Raji (cell line): ENCODE results near the gene COG4.

Source experiments
- POLR2A ChIP-seq: IDR thresholded peaks from 2 replicates; pipeline ENCODE4 v1.6.1; 2011; ENCODE audit warnings: low read depth, low read length, control low read depth; ENCODE audit not compliant: insufficient read depth

COG4 gene

DNA sequence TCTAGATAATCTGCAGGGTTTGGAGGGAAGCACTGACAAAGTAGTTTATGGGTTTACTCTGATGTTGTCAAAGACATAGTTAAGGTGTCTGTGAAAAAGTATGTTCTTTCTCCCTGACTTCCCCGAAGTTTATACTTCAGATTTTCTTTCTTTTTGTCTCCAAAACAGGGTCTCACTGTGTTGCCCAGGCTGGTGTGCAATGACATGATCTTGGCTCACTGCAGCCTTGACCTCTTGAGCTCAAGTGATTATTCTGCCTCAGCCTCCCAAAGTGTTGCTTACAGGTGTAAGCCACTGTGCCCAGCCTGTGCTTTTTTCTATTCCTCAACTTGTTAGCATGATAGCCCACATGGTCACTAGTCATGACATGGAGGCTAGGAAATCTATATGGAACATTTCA is 21.2 kb upstream of the COG4 start:
- TF ChIP-seq POLR2A, result no peak

DNA sequence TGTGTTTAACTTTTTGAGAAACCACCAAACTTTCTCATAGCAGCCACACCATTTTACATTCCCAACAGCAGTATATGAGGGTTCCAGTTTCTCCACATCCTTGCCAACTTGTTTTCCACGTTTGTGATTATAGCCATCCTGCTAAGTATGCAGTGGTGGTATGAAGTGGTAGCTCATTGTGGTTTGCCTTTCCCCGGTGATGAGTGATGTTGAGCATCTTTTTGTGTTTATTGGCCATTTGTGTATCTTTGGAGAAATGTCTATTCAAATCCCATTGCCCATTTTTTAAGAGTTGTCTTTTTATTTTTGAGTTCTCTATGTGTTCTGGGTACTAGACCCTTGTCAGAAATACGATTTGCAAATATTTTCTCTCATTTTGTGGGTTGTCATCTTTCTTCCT is 17.6 kb upstream of the COG4 start:
- TF ChIP-seq POLR2A, result no peak

DNA sequence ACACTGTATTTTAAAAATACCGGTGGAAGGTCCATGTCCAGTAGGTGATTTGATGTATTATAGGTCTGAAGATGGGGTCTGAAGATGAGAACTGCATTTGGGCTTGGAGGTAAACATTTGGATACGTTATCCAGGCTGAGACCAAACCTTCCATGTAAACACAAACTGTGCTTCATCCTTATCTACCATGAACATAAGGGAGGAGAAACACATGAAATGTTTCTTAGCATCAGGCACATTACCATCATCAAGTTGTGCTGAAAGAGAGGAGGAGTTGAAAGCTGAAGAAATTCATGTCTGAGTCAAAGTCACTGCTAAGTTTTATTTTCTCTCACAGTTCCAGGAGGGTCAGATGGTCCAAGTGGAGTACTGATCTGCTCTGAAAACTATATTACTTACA is 11.6 kb upstream of the COG4 start:
- no peak for TF ChIP-seq POLR2A

DNA sequence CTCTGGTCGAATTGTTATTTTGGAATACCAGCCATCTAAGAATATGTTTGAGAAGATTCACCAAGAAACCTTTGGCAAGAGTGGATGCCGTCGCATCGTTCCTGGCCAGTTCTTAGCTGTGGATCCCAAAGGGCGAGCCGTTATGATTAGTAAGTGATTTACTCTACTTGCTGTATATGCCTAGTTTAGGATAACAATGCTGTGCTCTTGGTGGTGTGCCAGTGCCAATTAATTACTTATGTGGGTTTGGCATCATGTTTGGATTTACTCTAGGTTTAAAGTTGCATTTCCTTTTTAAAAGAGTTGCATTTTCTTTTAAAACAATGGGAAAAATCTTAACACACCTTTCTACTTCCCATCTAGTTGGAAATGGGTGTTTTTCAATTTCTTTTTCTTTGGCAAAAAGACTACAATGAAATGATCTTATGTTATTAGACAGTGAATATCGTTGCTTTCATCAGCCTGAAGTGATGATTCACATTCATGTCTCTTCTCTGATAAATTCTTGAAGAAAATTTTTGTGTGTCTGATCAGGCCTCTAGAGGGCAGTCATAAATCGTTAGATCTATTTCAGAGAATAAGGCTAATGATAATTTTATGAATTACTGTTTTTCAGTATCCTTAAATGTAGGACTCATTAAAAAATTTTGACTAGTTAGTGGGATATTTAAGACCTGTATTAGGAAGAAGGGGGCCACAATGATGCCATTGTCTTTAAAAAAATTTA is 5.9 kb upstream of the COG4 start:
- no peak for TF ChIP-seq POLR2A

DNA sequence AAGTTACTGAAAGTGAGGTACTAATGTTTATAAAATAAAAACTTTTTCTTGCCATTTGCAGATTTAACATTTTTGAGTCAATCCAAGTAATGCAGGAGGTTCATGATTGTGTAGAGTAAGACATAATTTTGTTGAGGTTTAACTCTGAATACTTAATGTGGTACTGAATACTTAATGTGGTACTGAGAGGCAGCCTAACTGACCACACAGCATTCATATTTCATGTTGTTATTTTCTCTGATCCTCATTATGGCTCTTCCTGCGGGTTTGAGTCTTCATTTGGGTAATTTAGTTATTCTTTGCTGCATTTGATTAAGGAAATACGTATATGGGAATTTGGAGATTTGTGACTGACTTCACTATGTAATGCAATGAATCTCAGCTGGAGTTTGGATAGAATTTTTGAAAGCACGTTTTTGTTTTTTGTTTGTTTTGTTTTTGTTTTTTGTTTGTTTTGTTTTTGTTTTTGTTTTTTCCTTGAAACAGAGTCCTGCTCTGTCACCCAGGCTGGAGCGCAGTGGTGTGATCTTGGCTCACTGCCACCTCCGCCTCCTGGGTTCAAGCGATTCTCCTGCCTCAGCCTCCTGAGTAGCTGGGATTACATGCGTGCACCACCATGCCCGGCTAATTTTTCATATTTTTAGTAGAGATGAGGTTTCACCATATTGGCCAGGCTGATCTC is 4.1 kb upstream of the COG4 start:
- TF ChIP-seq POLR2A, result no peak

DNA sequence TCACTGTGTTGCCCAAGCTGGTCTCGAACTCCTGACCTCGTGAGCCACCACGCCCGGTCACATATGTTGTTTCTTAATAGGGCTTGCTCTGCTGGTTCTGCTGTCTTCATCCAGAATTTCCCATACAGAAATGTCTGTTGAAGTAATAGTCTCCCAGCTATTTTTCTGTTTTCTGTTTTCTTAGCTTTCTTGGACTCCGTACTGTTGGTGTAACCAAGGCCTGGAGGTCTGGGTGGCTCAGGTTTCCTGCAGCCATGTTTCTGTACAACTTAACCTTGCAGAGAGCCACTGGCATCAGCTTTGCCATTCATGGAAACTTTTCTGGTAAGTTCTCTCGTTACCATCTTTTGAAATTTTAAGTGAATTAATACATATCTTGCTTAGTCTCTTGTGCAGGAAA is 3.0 kb upstream of the COG4 start:
- TF ChIP-seq POLR2A, result no peak

DNA sequence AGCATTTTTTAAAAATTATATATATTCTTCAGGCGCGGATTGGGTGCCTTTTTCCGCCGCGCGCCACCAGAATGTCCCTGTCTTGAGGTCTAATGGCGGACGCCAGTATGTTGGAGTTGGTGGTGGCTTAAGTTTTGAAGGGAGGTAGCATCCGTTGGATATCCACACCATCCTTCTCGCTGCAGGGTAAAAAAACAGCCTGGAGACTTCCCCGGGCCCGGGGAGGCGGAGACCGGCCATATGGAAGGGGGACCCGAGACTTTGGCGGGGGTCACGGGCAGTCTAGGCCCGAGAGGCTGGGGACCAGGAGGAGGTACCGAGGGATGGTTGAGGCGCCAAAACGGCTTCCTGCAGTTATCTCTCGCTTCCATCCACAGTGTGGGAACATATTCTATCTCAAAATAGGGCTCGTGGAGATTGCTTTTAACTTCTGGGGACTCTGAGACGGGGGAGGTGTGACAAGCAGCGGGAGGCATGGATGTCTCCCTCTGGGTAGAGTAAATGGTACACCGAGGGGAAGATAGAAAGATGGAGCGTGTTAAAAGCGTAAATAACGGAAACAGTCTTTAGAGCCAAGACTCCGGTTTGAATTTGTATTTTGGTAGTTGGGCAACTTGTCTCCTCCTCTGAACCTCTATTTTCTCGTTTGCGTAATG is 517 bp upstream of the COG4 start, which contains the start of gene SF3B3:
Gene SF3B3, plus strand, starts transcription at position 74 of the 656 bp plus-strand sequence. CDS start 2,841 bp downstream, outside the sequence.
- peak; percentile 73 for TF ChIP-seq POLR2A

DNA sequence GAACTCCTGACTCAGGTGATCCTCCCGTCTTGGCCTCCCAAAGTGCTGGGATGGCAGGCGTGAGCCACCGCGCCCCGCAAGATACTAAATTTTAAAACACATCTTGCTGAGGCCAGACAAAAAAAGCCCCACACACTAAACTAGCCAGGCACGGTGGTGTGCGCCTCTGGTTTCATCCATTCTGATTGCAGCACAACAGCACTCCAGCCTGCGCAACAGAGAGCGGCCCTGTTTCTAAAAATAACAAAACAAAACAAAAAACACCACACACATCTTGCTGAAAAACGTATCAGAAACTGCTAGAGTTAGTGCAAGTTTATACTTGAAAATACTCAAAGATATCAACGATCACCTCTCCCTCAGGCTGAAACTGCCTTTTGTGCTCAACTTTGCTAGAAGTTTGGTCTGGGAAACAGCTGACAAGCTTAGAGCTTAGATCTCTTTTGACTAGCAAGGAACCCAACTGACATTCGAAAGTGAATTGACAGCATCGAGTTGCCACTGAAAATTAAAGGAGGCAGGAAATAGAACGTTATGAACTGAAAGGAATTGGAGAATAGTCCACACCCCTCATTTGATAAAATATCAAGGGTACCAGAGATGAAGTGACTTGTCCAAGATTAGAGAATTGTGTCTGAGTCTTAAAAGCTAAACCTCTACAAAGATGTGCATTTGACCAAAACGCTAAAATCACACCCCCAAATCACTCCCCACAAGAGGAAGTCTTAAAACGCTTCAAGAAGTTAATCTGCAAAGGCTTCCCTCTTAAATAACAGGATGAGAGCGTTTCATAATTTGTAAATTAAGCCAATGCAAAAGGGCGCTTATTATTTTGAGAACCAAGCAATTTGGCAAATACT is 908 bp downstream of the COG4 start:
- no peak for TF ChIP-seq POLR2A

DNA sequence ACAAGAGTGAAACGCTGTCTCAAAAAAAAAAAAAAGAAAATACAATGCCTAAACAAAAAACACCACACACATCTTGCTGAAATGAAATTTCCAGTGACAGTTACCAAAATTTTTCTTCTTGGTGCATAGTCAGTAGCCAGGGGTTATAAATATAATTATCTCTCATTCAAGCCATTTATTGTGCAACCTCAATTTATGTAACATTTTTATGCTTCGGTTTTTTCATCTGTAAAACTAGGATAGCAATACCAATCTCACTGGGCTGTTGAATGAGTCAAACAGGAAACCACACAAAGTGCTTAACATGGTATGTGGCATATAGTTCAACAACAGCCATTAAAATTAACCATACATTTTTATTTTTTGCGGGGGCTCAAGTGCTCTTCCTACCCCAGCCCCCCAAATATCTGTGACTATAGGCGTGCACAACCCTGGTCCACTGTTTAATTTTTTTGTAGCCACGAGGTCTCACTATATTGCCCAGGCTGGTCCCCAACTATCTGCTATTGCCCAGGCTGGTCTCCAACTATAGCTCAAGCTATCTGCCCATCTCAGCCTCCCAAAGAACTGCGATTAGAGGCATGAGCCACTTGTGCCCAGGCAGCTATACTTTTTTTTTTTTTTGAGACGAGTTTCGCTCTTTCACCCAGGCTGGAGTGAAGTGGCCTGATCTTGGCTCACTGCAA is 2.6 kb downstream of the COG4 start:
- TF ChIP-seq POLR2A, result no peak

DNA sequence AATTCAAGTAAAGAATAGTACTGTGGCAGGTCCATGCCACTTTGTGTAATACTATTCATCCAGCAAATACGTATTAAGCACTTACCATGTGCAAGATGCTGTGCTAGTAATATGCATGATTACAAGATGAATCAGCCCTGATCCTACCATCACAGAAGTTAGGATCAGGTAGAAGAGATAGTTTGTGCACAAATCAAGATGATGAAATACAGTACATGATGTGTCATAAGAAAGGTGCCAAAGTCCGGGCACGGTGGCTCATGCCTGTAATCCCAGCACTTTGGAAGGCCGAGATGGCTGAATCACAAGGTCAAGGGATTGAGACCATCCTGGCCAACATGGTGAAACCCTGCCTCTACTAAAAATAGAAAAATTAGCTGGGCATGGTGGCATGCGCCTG is 10.9 kb downstream of the COG4 start:
- no peak for TF ChIP-seq POLR2A

DNA sequence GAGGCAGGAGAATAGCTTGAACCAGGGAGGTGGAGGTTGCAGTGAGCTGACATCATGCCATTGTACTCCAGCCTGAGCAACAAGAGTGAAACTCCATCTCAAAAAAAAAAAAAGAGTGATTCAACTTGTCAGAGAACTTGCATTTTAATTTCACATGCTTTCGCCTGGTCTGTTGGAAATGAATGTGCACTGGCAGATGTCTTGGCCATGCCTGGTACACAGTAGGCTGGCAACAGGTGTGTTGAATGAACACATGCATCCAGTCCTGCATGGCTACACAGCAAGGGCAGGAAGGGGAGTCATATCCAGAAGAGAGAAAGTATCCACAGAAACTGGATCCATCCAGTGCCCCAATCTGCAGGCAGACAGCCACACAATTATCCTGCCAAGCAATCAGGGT is 11.5 kb downstream of the COG4 start:
- TF ChIP-seq POLR2A, result no peak

DNA sequence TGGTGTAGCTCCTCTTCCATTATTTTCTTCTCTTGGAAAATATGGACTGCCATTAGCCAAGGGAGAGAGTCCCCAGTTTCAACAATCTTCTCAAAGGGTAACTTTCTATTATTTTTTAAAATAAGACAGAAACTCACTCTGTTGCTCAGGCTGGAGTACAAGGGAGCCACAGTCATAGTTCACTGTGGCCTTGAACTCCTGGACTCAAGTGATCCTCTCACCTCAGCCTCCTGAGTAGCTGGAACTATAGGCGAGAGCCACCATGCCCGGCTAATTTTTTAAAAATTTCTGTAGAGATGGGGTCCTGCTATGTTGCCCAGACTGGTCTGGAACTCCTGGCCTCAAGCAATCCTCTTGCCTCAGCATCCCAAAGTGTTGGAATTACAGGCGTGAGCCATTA is 13.1 kb downstream of the COG4 start:
- no peak for TF ChIP-seq POLR2A

DNA sequence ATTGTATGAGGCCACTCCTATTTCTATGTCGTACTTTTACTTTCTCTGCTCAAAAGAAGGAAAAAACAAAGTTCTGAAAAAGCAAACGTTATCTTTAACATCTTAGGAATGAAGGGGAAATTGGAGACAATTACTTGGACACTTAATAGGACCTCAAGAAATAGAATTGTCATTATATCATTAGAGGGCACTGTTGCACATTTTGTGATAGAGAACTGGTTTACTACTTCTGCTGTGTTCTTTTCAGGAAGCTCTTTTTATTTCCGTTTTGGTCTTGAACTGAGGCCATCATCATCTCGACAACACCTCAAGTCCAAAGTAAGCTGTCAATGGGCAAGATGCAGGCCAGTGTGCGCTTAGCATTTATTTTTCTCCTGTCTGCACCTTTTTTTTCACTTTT is 14.6 kb downstream of the COG4 start:
- TF ChIP-seq POLR2A, result no peak

DNA sequence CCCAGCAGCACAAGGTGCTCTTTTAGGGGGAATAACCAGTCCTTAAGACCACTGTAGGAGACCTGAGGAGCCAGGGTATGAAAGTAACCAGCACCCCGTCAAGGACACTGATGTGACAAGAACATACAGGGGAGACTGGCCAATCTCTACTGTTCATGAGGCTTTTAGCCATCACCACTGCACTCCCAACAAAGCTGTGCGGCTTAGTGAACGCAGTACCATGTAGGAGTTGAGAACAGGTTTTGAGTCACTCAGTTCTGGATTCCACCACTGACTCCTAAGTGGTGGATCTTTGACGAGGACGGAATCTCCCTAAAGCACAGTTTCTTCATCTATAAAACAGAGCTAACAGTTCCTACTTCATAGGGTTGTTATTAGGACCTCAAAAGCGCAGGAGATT is 26.8 kb downstream of the COG4 start:
- no peak for TF ChIP-seq POLR2A
